ENCODE data around the gene GSTM2.
"Not testable (repeated sequence)": the region's sequence is repeated elsewhere in the genome, so short reads cannot be mapped to it uniquely, and the experiment has no call there.

GSTM2 gene

GRCh38 chr1:109650609-109651008, 17.2 kb upstream of the GSTM2 start:
- no peak for DNase-seq

- no peak for DNase-seq
Observed at GRCh38 chr1:109652402-109652801, 15.5 kb upstream of the GSTM2 start.

- no peak for DNase-seq
Observed at GRCh38 chr1:109653306-109653705, 14.6 kb upstream of the GSTM2 start.

- DNase-seq, result no peak
Observed at GRCh38 chr1:109654519-109654918, 13.3 kb upstream of the GSTM2 start.

- peak; percentile 74 for DNase-seq
Observed at GRCh38 chr1:109655615-109656519, 12.0 kb upstream of the GSTM2 start, which contains the start of gene GSTM4. Gene GSTM4, plus strand, starts transcription at chr1:109656099. Its CDS starts 291 bp downstream, at chr1:109656390.

- no peak for DNase-seq
Observed at GRCh38 chr1:109657395-109657794, 10.5 kb upstream of the GSTM2 start.

GRCh38 chr1:109657970-109658369, 9.9 kb upstream of the GSTM2 start:
- no peak for DNase-seq

GRCh38 chr1:109658533-109659042, 9.3 kb upstream of the GSTM2 start:
- DNase-seq, result no peak

- no peak for DNase-seq
Observed at GRCh38 chr1:109659145-109659544, 8.7 kb upstream of the GSTM2 start.

- peak; percentile 28 for DNase-seq
Observed at GRCh38 chr1:109659997-109660690, 7.7 kb upstream of the GSTM2 start.

- not testable (repeated sequence) for DNase-seq
Observed at GRCh38 chr1:109660691-109661026, 7.2 kb upstream of the GSTM2 start.

- no peak for DNase-seq
Observed at GRCh38 chr1:109661391-109661790, 6.5 kb upstream of the GSTM2 start.

- DNase-seq, result no peak
Observed at GRCh38 chr1:109664671-109665070, 3.2 kb upstream of the GSTM2 start.

GRCh38 chr1:109668123-109668775, 392 bp downstream of the GSTM2 start:
- DNase-seq, result no peak

- DNase-seq, result no peak
Observed at GRCh38 chr1:109669246-109669948, 1.5 kb downstream of the GSTM2 start.

- not testable (repeated sequence) for DNase-seq
Observed at GRCh38 chr1:109669949-109670302, 2.1 kb downstream of the GSTM2 start.

- DNase-seq, result no peak
Observed at GRCh38 chr1:109671067-109671466, 3.2 kb downstream of the GSTM2 start.

GRCh38 chr1:109673861-109674260, 6.0 kb downstream of the GSTM2 start:
- not testable (repeated sequence) for DNase-seq

GRCh38 chr1:109676683-109677381, 9.0 kb downstream of the GSTM2 start:
- not testable (repeated sequence) for DNase-seq

GRCh38 chr1:109677459-109677858, 9.6 kb downstream of the GSTM2 start:
- DNase-seq, result no peak

GRCh38 chr1:109678637-109679036, 10.8 kb downstream of the GSTM2 start:
- DNase-seq, result not testable (repeated sequence)

GRCh38 chr1:109684777-109685176, 16.9 kb downstream of the GSTM2 start:
- not testable (repeated sequence) for DNase-seq
